ENCODE data around the gene B4GALT5.
"Not testable (repeated sequence)": the region's sequence is repeated elsewhere in the genome, so short reads cannot be mapped to it uniquely, and the experiment has no call there.

Gene B4GALT5

DNA sequence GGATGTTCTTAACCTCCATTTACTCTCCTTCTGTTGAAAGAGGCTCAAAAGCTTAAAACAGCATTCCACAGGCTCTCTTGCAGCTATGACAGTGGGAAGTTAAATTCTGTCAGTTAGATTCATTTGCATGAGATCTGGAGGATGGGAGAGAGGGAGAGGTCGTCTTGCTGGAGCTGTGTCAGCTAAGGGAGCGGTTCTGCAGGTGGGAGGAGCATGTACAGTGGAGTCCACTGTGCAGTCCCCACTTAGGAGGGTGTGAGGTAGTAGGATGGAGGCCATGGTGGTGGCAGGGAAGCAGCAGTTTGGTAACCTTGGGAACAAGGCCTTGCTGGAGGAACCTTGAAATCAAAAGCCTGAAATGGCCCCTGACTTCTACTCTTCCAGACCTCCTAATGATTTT is 12.0 kb upstream of the B4GALT5 start:
- H3K27ac ChIP-seq (ENCODE audit: low read depth, low read length): no peak overlapping the region
- H3K4me2 ChIP-seq (ENCODE audit: low read length): no peak overlapping the region
- no peak overlapping the region for H4K8ac ChIP-seq (ENCODE audit: low read depth, low read length)
- H2BK120ac ChIP-seq (ENCODE audit: insufficient read depth, low read length, poor library complexity): no peak overlapping the region
- no peaks in the 10 kb centered on the region for H3K4me1 ChIP-seq (ENCODE audit: control insufficient read depth in 1 of 2, insufficient read depth in 2 of 2, low read length in 2 of 2)
- no peak overlapping the region for H2AK5ac ChIP-seq (ENCODE audit: low read length)
- DNase-seq: no peak
- H2AFZ ChIP-seq (ENCODE audit: insufficient read depth, low read length, poor library complexity): no peak overlapping the region
- H3K9me3 ChIP-seq (ENCODE audit: insufficient read depth, low read depth, low read length): peaks cover 2% of the 10 kb centered on the region
- H2BK5ac ChIP-seq (ENCODE audit: low read depth, low read length, poor library complexity): no peak overlapping the region
- H3K27me3 ChIP-seq (ENCODE audit: insufficient read depth, low read length): no peaks in the 10 kb centered on the region
- H3K36me3 ChIP-seq (ENCODE audit: control insufficient read depth in 1 of 2, insufficient read depth in 2 of 2, low read length in 2 of 2): no peaks in the 10 kb centered on the region
- H2BK12ac ChIP-seq (ENCODE audit: low read length): no peak overlapping the region
- H3K18ac ChIP-seq (ENCODE audit: low read length): no peak overlapping the region
- H3K14ac ChIP-seq (ENCODE audit: low read length): no peak overlapping the region
- no peak overlapping the region for H4K12ac ChIP-seq (ENCODE audit: low read depth, low read length)
- no peak overlapping the region for H3K9ac ChIP-seq (ENCODE audit: low read length)
- H3K23ac ChIP-seq (ENCODE audit: low read length): no peak overlapping the region
- H4K91ac ChIP-seq (ENCODE audit: low read depth, low read length): no peak overlapping the region
- no peaks in the 10 kb centered on the region for H3K79me2 ChIP-seq (ENCODE audit: control insufficient read depth, insufficient read depth, low read length, poor library complexity)
- H3K79me1 ChIP-seq (ENCODE audit: low read length): no peaks in the 10 kb centered on the region
- no CpG with 5 or more reads among the region's 2 CpGs for WGBS (ENCODE audit: extremely low coverage, insufficient coverage, insufficient read length)
- H3K4me3 ChIP-seq (ENCODE audit: low read depth, low read length): no peak overlapping the region
- no peak overlapping the region for H3K4ac ChIP-seq (ENCODE audit: low read depth, low read length)

- H2BK120ac ChIP-seq (ENCODE audit: insufficient read depth, low read length, poor library complexity); H2AK5ac ChIP-seq (ENCODE audit: low read length); H3K27ac ChIP-seq (ENCODE audit: low read depth, low read length); H3K4me3 ChIP-seq (ENCODE audit: low read depth, low read length); H2BK12ac ChIP-seq (ENCODE audit: low read length); H4K8ac ChIP-seq (ENCODE audit: low read depth, low read length); H3K14ac ChIP-seq (ENCODE audit: low read length); H3K18ac ChIP-seq (ENCODE audit: low read length); H3K79me2 ChIP-seq (ENCODE audit: control insufficient read depth, insufficient read depth, low read length, poor library complexity); H4K12ac ChIP-seq (ENCODE audit: low read depth, low read length); H3K79me1 ChIP-seq (ENCODE audit: low read length); H3K23ac ChIP-seq (ENCODE audit: low read length); DNase-seq; H3K4ac ChIP-seq (ENCODE audit: low read depth, low read length); H2BK5ac ChIP-seq (ENCODE audit: low read depth, low read length, poor library complexity); H3K9ac ChIP-seq (ENCODE audit: low read length); H3K4me1 ChIP-seq (ENCODE audit: control insufficient read depth in 1 of 2, insufficient read depth in 2 of 2, low read length in 2 of 2); H2AFZ ChIP-seq (ENCODE audit: insufficient read depth, low read length, poor library complexity); H3K27me3 ChIP-seq (ENCODE audit: insufficient read depth, low read length); H4K91ac ChIP-seq (ENCODE audit: low read depth, low read length); H3K4me2 ChIP-seq (ENCODE audit: low read length); H3K9me3 ChIP-seq (ENCODE audit: insufficient read depth, low read depth, low read length); H3K36me3 ChIP-seq (ENCODE audit: control insufficient read depth in 1 of 2, insufficient read depth in 2 of 2, low read length in 2 of 2): not testable (repeated sequence)
- WGBS (ENCODE audit: extremely low coverage, insufficient coverage, insufficient read length): no CpG with 5 or more reads among the region's 7 CpGs
These were observed 11.5 kb upstream of the B4GALT5 start for GRCh38 chr20:49725224-49725606.

DNA sequence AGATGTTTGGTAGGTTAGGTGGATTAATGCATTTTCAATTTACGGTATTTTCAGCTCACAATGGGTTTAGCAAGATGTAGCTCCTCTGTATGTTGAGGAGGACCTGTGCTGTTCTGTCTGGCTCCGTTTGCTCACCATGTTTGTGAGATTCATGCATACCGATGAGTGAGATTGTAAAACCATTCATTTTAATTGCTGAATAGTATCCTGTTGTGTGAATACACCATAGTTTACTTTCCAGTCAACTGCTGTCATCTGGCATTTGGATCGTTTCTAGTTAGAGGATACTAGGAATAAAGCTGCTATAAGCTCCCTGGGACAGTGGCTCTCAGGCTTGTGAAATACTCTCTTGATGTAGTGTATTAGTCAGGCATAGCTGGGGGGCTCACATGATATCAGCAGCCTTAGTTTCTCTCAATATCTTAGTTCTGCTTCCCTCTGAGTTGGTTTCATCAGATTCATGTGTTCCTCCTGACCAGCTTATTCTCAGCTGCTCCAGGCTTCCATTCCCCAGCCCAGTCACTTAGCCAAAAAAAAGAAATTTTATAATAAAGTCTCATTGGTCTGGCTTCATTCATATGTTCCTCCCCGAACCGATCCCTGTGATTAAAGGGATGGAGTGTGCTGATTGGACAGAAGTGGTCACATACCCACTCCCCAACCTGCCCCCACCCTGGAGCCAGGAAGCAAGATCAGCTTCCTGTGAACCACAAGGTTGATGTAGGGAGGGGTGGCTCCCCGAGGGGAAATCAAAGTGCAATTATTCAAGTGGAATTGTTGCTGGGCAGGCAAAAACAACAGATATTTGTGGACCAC is 10.9 kb upstream of the B4GALT5 start:
- H4K8ac ChIP-seq (ENCODE audit: low read depth, low read length): no peak overlapping the region
- H3K4ac ChIP-seq (ENCODE audit: low read depth, low read length): no peak overlapping the region
- WGBS (ENCODE audit: extremely low coverage, insufficient coverage, insufficient read length): no CpG with 5 or more reads among the region's 7 CpGs
- no peaks in the 10 kb centered on the region for H3K36me3 ChIP-seq (ENCODE audit: control insufficient read depth in 1 of 2, insufficient read depth in 2 of 2, low read length in 2 of 2)
- H3K14ac ChIP-seq (ENCODE audit: low read length): no peak overlapping the region
- no peaks in the 10 kb centered on the region for H3K79me1 ChIP-seq (ENCODE audit: low read length)
- H3K9ac ChIP-seq (ENCODE audit: low read length): no peak overlapping the region
- no peak overlapping the region for H2BK5ac ChIP-seq (ENCODE audit: low read depth, low read length, poor library complexity)
- no peak overlapping the region for H3K23ac ChIP-seq (ENCODE audit: low read length)
- H3K79me2 ChIP-seq (ENCODE audit: control insufficient read depth, insufficient read depth, low read length, poor library complexity): no peaks in the 10 kb centered on the region
- no peak overlapping the region for H4K91ac ChIP-seq (ENCODE audit: low read depth, low read length)
- no peak overlapping the region for H4K12ac ChIP-seq (ENCODE audit: low read depth, low read length)
- H3K4me1 ChIP-seq (ENCODE audit: control insufficient read depth in 1 of 2, insufficient read depth in 2 of 2, low read length in 2 of 2): no peaks in the 10 kb centered on the region
- H2AFZ ChIP-seq (ENCODE audit: insufficient read depth, low read length, poor library complexity): no peak overlapping the region
- no peak overlapping the region for H3K27ac ChIP-seq (ENCODE audit: low read depth, low read length)
- H3K9me3 ChIP-seq (ENCODE audit: insufficient read depth, low read depth, low read length): no peaks in the 10 kb centered on the region
- H3K4me3 ChIP-seq (ENCODE audit: low read depth, low read length): no peak overlapping the region
- no peak for DNase-seq
- H2AK5ac ChIP-seq (ENCODE audit: low read length): no peak overlapping the region
- H3K4me2 ChIP-seq (ENCODE audit: low read length): no peak overlapping the region
- H3K27me3 ChIP-seq (ENCODE audit: insufficient read depth, low read length): no peaks in the 10 kb centered on the region
- no peak overlapping the region for H3K18ac ChIP-seq (ENCODE audit: low read length)
- no peak overlapping the region for H2BK120ac ChIP-seq (ENCODE audit: insufficient read depth, low read length, poor library complexity)
- H2BK12ac ChIP-seq (ENCODE audit: low read length): no peak overlapping the region

- not testable (repeated sequence) for H3K9me3 ChIP-seq (ENCODE audit: insufficient read depth, low read depth, low read length); H3K79me2 ChIP-seq (ENCODE audit: control insufficient read depth, insufficient read depth, low read length, poor library complexity); H4K91ac ChIP-seq (ENCODE audit: low read depth, low read length); H4K8ac ChIP-seq (ENCODE audit: low read depth, low read length); H3K4me2 ChIP-seq (ENCODE audit: low read length); H3K36me3 ChIP-seq (ENCODE audit: control insufficient read depth in 1 of 2, insufficient read depth in 2 of 2, low read length in 2 of 2); H3K23ac ChIP-seq (ENCODE audit: low read length); DNase-seq; H3K79me1 ChIP-seq (ENCODE audit: low read length); H3K4me1 ChIP-seq (ENCODE audit: control insufficient read depth in 1 of 2, insufficient read depth in 2 of 2, low read length in 2 of 2); H3K27me3 ChIP-seq (ENCODE audit: insufficient read depth, low read length); H3K14ac ChIP-seq (ENCODE audit: low read length); H2BK120ac ChIP-seq (ENCODE audit: insufficient read depth, low read length, poor library complexity); H3K18ac ChIP-seq (ENCODE audit: low read length); H3K27ac ChIP-seq (ENCODE audit: low read depth, low read length); H4K12ac ChIP-seq (ENCODE audit: low read depth, low read length); H3K4me3 ChIP-seq (ENCODE audit: low read depth, low read length); H2AFZ ChIP-seq (ENCODE audit: insufficient read depth, low read length, poor library complexity); H2BK5ac ChIP-seq (ENCODE audit: low read depth, low read length, poor library complexity); H2AK5ac ChIP-seq (ENCODE audit: low read length); H2BK12ac ChIP-seq (ENCODE audit: low read length); H3K9ac ChIP-seq (ENCODE audit: low read length); H3K4ac ChIP-seq (ENCODE audit: low read depth, low read length)
- no CpG with 5 or more reads among the region's 6 CpGs for WGBS (ENCODE audit: extremely low coverage, insufficient coverage, insufficient read length)
These were observed 10.1 kb upstream of the B4GALT5 start for GRCh38 chr20:49723758-49724157.
